C1 segment of cervical spinal cord (tissue), 14 donors: ENCODE results near the gene LARGE2.
"Not testable (repeated sequence)": the region's sequence is repeated elsewhere in the genome, so short reads cannot be mapped to it uniquely, and the experiment has no call there.

Experiments used
- DNase-seq, 14 donors: peaks; one replicate each; lab custom pipeline; 2025; lab: John Stamatoyannopoulos, UW

LARGE2 gene

DNA sequence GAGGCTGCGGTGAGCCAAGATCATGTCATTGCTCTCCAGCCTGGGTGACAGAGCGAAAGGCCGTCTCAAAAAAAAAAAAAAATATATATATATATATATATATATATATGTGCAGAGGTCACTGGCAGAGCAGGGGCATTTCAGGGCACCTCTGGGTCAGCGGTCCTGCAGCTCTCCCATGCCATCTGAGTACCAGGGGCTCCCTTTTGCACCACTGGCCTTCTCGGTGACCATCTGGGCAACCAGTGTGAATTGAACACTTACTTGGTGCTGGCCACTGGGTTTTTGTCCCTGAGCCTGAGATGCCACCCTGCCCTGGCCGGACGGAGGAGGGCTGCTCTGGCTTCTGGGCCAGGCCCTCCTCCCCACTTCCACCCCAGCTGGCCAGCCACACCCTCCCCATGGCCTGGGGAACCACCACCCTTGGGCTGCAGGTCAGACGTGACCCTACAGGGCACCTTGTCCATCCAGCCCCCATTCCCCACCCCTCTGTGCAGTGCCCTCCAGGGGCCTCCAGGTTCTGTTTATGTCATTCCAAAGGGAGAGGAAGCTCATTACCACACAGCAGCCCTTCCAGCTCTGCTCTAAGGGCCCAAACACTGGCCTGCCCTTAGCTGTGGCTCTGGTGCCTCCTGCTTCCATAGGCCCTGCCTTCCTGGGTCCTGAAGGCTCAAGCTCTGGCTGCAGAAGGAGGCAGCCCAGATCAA, 26.8 kb upstream of the LARGE2 start:
- no peak for DNase-seq

DNA sequence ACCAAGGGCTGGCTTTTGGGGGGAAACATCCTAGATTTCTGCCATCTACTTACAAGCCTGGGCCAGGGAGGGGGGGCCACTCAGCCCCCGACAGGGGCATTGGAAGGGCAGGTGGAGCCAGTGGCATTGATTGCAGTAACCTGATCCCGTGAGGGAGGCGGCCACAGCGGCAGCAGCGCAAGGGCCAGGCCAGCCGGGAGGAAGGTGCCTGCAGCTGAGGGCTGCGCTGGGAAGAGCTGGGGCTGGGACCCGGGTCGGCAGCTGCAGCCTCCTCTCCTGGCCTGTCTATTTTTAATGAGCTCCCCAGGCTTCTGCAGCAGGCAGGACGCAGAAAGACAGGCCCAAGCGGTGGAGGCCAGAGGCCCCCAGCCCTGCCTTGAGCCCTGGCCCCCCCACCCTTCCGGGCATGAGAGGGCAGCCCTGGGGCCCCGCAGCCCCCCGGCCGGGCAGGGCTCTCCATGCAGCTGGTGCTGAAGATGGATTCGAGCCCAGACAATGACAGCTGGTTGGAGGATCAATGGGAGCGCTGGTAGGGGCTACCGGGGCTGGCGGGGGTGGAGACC, 26.0 kb upstream of the LARGE2 start:
- peak in 4 of 14 donors; percentile 15 to 40 (median 36) for DNase-seq

DNA sequence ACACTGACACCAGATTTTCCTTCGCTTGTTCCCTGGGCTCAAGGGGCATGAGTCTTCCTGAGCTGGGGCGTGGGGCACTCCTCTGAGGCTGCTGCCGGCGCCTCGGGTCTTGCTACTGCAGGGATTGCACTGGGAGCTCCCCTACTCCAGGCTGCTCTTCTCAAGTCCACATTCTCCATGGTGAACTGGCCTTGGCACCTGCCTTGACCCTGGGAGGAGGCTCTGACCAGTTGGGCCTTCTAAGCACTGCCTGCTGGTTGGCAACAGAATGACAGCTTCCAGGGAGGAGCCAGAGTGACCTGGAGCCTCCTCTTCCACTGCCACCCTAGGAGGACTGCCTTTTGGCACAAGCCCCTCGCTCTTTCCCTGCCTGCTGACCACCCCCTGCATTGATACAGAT, 24.9 kb upstream of the LARGE2 start:
- DNase-seq: peak in 1 of 14 donors; percentile 23

DNA sequence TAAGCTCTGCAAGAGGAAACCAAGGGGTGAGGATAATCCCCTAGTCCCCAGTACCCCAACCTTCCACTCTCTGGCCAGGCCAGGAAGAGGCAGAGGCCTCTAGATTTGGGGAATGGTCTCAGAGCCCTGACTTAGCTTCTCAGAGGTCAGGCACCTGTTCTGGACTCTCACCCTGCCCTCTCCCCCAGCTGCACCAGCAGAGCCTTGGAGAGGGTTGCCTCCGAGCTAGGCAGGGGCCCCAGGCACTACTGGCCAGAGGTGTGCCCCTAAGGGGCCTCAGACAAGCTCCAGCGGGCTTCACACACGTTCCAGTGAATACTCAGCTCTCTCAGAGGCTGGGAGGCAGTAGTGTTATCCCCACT, 23.4 kb upstream of the LARGE2 start:
- DNase-seq: peak in 1 of 14 donors; percentile 48

- DNase-seq: peak in 13 of 14 donors; percentile 78 to 94 (median 84)
Observed at GRCh38 chr11:45899448-45900174, 22.8 kb upstream of the LARGE2 start.

DNA sequence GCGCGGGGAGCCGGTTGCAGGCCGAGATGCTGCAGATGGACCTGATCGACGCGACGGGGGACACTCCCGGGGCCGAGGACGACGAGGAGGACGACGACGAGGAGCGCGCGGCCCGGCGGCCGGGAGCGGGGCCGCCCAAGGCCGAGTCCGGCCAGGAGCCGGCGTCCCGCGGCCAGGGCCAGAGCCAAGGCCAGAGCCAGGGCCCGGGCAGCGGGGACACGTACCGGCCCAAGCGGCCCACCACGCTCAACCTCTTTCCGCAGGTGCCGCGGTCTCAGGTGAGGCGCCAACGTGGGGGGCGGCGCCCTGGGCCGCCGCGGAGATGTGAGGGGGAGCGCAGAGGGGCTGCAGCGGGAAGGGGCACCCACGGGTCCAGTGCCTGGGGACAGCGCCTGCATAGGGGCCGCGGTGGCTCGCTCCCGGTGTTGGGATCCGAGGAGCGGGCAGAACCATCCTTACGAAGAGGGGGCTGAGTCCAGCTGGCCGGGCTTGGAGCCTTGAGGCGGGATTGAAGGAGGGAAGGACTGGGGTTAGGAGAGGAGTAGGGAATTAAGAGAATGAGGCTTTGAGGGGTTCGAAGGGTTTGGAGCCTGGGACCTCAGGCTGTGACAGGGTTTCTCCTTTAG, 22.2 kb upstream of the LARGE2 start:
- DNase-seq: not testable (repeated sequence)

GRCh38 chr11:45900916-45901617, 21.4 kb upstream of the LARGE2 start:
- peak in 12 of 14 donors; percentile 44 to 86 (median 64) for DNase-seq

GRCh38 chr11:45901626-45902025, 20.8 kb upstream of the LARGE2 start:
- peak in 13 of 14 donors; percentile 36 to 90 (median 69) for DNase-seq

DNA sequence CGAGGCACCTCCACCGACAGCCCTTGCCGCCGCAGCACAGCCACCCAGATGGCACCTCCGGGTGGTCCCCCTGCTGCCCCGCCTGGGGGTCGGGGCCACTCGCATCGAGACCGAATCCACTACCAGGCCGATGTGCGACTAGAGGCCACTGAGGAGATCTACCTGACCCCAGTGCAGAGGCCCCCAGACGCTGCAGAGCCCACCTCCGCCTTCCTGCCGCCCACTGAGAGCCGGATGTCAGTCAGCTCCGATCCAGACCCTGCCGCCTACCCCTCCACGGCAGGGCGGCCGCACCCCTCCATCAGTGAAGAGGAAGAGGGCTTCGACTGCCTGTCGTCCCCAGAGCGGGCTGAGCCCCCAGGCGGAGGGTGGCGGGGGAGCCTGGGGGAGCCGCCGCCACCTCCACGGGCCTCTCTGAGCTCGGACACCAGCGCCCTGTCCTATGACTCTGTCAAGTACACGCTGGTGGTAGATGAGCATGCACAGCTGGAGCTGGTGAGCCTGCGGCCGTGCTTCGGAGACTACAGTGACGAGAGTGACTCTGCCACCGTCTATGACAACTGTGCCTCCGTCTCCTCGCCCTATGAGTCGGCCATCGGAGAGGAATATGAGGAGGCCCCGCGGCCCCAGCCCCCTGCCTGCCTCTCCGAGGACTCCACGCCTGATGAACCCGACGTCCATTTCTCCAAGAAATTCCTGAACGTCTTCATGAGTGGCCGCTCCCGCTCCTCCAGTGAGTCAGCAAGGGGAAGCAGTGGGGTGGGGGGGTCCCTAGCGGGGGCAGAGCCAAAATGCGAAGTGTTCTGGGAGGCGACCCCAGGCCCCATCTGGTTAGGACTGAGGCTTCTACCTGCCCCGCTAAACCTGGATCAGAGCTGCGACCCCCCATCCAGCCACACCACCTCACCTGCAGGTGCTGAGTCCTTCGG, 19.7 kb upstream of the LARGE2 start:
- DNase-seq: peak in 1 of 14 donors; percentile 46

- DNase-seq: no peak
Observed at GRCh38 chr11:45904309-45904915, 18.0 kb upstream of the LARGE2 start.

DNA sequence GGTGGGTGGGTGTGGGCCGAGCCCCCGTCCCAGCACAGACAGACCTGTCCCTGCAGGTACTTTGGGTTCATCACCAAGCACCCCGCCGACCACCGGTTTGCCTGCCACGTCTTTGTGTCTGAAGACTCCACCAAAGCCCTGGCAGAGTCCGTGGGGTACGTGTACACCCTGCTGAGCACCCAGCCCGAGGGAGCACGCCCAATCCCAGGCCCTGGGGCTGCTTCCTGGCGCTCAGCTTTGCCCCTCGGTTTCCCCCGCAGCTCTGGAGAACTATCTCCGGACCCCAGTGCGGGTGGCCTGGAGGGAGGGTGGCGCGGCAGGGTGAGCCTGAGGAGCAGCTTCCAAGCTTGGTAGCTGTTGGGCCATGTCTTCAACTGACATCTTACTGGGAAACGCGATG, 17.4 kb upstream of the LARGE2 start:
- DNase-seq: no peak

GRCh38 chr11:45905576-45905975, 16.9 kb upstream of the LARGE2 start:
- DNase-seq: not testable (repeated sequence)

DNA sequence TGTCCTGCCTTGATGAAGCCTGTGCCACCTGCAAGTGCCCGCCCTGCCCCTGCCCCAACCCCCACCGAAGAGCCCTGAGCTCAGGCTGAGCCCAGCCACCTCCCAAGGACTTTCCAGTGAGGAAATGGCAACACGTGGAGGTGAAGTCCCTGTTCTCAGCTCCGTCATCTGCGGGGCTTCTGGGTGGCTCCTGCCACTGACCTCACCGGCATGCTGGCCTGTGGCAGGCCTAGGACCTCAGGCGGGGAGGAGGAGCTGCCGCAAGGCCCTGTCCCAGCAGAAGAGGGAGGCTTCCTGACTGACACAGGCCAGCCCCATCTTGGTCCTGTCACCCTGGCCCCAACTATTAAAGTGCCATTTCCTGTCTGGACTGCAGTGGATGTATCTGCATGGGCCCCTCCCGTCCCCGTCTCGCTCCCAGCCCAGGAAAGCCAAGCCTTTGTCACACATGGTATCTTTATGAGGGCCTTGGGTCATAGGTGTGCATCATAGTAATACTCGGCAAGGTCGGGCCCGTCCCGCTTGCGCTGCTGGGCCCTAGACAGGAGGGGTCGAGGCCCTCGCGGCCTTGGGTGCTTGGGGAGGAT, 16.3 kb upstream of the LARGE2 start:
- peak in 1 of 14 donors; percentile 43 for DNase-seq

DNA sequence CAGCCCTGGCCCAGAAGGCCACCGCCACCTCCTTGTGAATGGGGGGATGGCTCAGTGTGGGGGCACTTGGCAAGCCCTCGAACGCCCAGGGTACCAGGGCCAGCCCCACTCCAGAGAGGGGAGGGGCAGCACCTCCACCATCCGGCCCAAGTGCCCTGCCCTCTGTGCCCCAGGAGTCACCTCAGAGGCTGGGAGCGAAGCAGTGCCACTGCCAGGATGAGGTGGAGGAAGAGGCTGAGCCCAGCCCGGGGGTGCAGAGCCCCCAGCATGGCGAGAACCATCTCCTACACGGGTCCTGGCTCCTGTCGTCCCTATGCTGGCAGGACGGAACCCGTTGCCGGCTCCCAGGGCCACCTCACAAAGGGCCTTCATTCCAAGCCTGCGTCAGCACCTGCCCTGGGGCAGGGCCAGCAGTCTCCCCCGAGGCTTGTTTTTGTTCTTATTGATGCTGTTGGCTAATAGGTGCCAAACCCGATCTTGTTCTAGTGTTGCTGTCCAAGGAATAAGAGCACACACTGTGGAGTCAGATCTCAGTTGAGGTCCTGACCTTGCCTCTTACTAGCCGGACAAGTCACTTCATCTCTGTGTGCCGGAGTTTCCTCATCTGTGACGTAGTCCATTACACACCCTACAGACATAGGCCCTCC, 15.4 kb upstream of the LARGE2 start, which contains the start of gene FREY1:
Gene FREY1, minus strand, starts transcription at position 307 of the 647 bp plus-strand sequence. Its CDS starts 26 bp downstream, at position 281.
- peak in 4 of 14 donors; percentile 7 to 68 (median 28) for DNase-seq

GRCh38 chr11:45907911-45908370, 14.5 kb upstream of the LARGE2 start:
- peak in 4 of 14 donors; percentile 34 to 78 (median 48) for DNase-seq

- peak in 4 of 14 donors; percentile 22 to 58 (median 32) for DNase-seq
Observed at GRCh38 chr11:45909594-45910475, 12.6 kb upstream of the LARGE2 start.

DNA sequence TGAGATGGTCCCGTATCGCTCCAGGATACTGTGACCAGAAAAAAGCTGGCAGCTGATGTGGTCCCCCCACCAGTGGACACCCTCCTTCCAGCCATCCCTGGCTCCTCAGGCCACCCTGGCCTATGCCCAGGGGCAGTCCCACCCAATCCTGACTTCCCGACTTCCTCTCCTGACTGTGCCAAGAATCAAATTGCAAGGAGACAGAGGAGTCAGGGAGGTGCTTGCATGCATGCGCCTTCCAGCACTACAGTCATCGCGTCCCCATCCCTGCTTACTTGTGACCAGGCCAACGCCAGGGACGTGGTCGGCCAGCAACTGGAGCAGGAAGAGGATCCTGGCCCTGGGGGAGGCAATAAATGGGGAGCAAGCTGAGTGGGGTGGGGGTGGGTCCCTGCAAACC, 11.8 kb upstream of the LARGE2 start:
- DNase-seq: peak in 1 of 14 donors; percentile 25

GRCh38 chr11:45913514-45913913, 8.9 kb upstream of the LARGE2 start:
- DNase-seq: no peak
